Esophagus squamous epithelium (tissue), 4 donors: ENCODE results near the gene TSPAN11.

Experiments used
- POLR2A ChIP-seq, 4 donors: fragments of 450-650 bp; IDR thresholded peaks; one replicate each; pipeline ENCODE4 v1.6.1; 2017; ENCODE audit warnings: antibody characterized with exemption in 4 of 4, mild to moderate bottlenecking in 4 of 4, moderate library complexity in 3 of 4
- TF ChIP-seq, protein P1 (sequence below), 6 experiments: fragments of 450-650 bp in 4 of 6; fragments of 200-600 bp in 2 of 6; sonication (generic) in 2 of 6; IDR thresholded peaks; one replicate each; pipeline ENCODE4 v1.5.1; 2016 to 2019; ENCODE audit warnings: antibody characterized with exemption in 6 of 6, mild to moderate bottlenecking in 4 of 6, moderate library complexity in 4 of 6

GRCh38 chr12:30913323-30913722 lies 13.2 kb upstream of the TSPAN11 start:
- TF ChIP-seq, protein P1, sequence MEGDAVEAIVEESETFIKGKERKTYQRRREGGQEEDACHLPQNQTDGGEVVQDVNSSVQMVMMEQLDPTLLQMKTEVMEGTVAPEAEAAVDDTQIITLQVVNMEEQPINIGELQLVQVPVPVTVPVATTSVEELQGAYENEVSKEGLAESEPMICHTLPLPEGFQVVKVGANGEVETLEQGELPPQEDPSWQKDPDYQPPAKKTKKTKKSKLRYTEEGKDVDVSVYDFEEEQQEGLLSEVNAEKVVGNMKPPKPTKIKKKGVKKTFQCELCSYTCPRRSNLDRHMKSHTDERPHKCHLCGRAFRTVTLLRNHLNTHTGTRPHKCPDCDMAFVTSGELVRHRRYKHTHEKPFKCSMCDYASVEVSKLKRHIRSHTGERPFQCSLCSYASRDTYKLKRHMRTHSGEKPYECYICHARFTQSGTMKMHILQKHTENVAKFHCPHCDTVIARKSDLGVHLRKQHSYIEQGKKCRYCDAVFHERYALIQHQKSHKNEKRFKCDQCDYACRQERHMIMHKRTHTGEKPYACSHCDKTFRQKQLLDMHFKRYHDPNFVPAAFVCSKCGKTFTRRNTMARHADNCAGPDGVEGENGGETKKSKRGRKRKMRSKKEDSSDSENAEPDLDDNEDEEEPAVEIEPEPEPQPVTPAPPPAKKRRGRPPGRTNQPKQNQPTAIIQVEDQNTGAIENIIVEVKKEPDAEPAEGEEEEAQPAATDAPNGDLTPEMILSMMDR (IDR thresholded peaks at IDR 0.05), result no peak
- TF ChIP-seq POLR2A (IDR thresholded peaks at IDR 0.05), result no peak
